Mucosa of descending colon (tissue), 3 donors: ENCODE results near the gene KBTBD7. TPM values are rescaled to one million over a fixed set of nuclear protein-coding genes. Genes with fewer than 3 reads are reported as not detected.
A peak's percentile ranks its signal among the peaks of the same experiment; 100 is the strongest.

Source experiments
- ATAC-seq: fragments of 200-7000 bp; cut with Tn5 transposase; one replicate; pipeline ENCODE4 v1.9.1; 2020; ENCODE audit warnings: mild to moderate bottlenecking, moderate library complexity
- DNase-seq, 3 donors: peaks; one replicate each; pipeline ENCODE4 v3.0.0-alpha.2; 2020
- H3K36me3 ChIP-seq: fragments of 200-600 bp; one replicate; pipeline ENCODE4 v1.8.0; 2021; ENCODE audit warnings: low read depth, mild to moderate bottlenecking
- H3K4me1 ChIP-seq: fragments of 200-600 bp; one replicate; pipeline ENCODE4 v1.8.0; 2021; ENCODE audit warnings: low read depth, mild to moderate bottlenecking
- H3K4me3 ChIP-seq: fragments of 200-600 bp; one replicate; pipeline ENCODE4 v1.8.0; 2021; ENCODE audit warnings: mild to moderate bottlenecking
- H3K9me3 ChIP-seq: fragments of 200-600 bp; one replicate; pipeline ENCODE4 v1.8.0; 2021; ENCODE audit warnings: mild to moderate bottlenecking
- CTCF ChIP-seq: fragments of 200-600 bp; IDR thresholded peaks from one replicate; pipeline ENCODE4 v1.8.0; 2022; ENCODE audit warnings: antibody characterized with exemption, mild to moderate bottlenecking
- intact Hi-C, 2 donors: fragments of 100-400 bp; cut with DNase I in 1 of 2; cut with micrococcal nuclease in 1 of 2; formaldehyde crosslinking; loops; one replicate each; pipeline versions ENCODE4 v1.11.0 to v1.11.1; 2022; cut with DNase I, micrococcal nuclease
- total RNA-seq, 3 donors: library from RNA; stranded (reverse); fragmentation: NEBNext Ultra II Directional in 2 of 3; extraction: Animal tissue kit (Norgen Biotek cat#: 25700) in 2 of 3; gene quantifications; one replicate each; pipeline versions ENCODE4 v1.2.1 to v1.2.4, GENCODE V29; 2021 to 2023
- donor health status: DM: no; HTN: no; CAD: no; lungs with moderate emphysema.
- donor health status: DM: no; HTN: no; CAD: no.
- donor health status: DM: no; HTN: yes; CAD: no.

KBTBD7 gene
- total RNA-seq, 3 donors from 2014 or later = 5.3 to 8.6 (median 5.8) TPM

- H3K9me3 ChIP-seq = no peaks in the 10 kb centered on the region
- DNase-seq = no peak
- H3K4me1 ChIP-seq = no peaks in the 10 kb centered on the region
- no peak for ATAC-seq
- no peak for TF ChIP-seq CTCF
- intact Hi-C loops = loop anchor here in 1 of 2 donors (10.0 kb wide), 1 partner anchor 146 kb away; no protein-coding TSS in a partner anchor
- no peak overlapping the region for H3K4me3 ChIP-seq
- H3K36me3 ChIP-seq = no peaks in the 10 kb centered on the region
Measured at GRCh38 chr13:41220401-41220800, 26.0 kb upstream of the KBTBD7 start.

- Histone ChIP-seq H3K4me3 (no peak overlapping the region), H3K36me3 (no peaks in the 10 kb centered on the region), H3K4me1 (no peaks in the 10 kb centered on the region), H3K9me3 (peaks cover 1% of the 10 kb centered on the region)
- intact Hi-C loops = no loop called here
- ATAC-seq (no peak), DNase-seq (no peak)
- no peak for TF ChIP-seq CTCF
Measured at GRCh38 chr13:41216160-41216559, 21.8 kb upstream of the KBTBD7 start.

GRCh38 chr13:41213919-41214318 is 19.6 kb upstream of the KBTBD7 start:
- ATAC-seq (peak; percentile 23), DNase-seq (no peak)
- H3K9me3 ChIP-seq = peaks cover 6% of the 10 kb centered on the region
- no peaks in the 10 kb centered on the region for H3K4me1 ChIP-seq
- intact Hi-C loops = no loop called here
- H3K4me3 ChIP-seq = no peak overlapping the region
- TF ChIP-seq CTCF = no peak
- no peaks in the 10 kb centered on the region for H3K36me3 ChIP-seq

GRCh38 chr13:41213316-41213715 is 18.9 kb upstream of the KBTBD7 start:
- ATAC-seq (no peak), DNase-seq (no peak)
- Histone ChIP-seq H3K4me1 (no peaks in the 10 kb centered on the region), H3K4me3 (no peak overlapping the region), H3K36me3 (no peaks in the 10 kb centered on the region), H3K9me3 (peaks cover 8% of the 10 kb centered on the region)
- no peak for TF ChIP-seq CTCF
- intact Hi-C loops = no loop called here

GRCh38 chr13:41212881-41213280 is 18.5 kb upstream of the KBTBD7 start:
- Histone ChIP-seq H3K9me3 (peaks cover 10% of the 10 kb centered on the region), H3K4me1 (no peaks in the 10 kb centered on the region), H3K36me3 (no peaks in the 10 kb centered on the region), H3K4me3 (no peak overlapping the region)
- no peak for TF ChIP-seq CTCF
- DNase-seq (no peak), ATAC-seq (no peak)
- intact Hi-C loops = no loop called here

GRCh38 chr13:41211062-41211461 is 16.7 kb upstream of the KBTBD7 start:
- Histone ChIP-seq H3K4me1 (no peaks in the 10 kb centered on the region), H3K9me3 (peaks cover 11% of the 10 kb centered on the region), H3K36me3 (no peaks in the 10 kb centered on the region), H3K4me3 (no peak overlapping the region)
- intact Hi-C loops = no loop called here
- no peak for ATAC-seq
- no peak for DNase-seq
- TF ChIP-seq CTCF = no peak
